NCI-H446 (cell line): ENCODE measurements around the gene GPR15.

Experiments used
- DNase-seq, 2 experiments: peaks; one replicate each; lab custom pipeline; 2025; lab: John Stamatoyannopoulos, UW

The GPR15 gene

DNA sequence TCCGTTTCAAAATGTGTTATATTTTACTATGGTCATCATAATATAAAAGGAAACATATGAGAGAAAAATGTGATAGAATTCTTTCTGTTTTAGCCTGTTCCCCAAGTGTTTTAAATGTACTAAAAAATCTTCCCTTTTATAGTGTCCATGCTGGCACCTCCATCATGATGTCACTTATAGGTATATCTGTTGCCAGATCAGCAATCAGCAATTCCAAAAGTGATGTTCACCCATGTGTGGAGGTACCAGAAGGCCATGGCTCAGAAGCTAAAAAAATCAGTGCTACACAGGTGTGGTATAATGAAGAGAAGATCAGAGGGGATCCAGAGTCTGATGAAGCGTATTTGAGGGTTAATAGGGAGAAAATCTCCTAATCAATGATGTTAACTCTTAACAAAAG is 1.1 kb upstream of the GPR15 start:
- DNase-seq, result no peak

DNA sequence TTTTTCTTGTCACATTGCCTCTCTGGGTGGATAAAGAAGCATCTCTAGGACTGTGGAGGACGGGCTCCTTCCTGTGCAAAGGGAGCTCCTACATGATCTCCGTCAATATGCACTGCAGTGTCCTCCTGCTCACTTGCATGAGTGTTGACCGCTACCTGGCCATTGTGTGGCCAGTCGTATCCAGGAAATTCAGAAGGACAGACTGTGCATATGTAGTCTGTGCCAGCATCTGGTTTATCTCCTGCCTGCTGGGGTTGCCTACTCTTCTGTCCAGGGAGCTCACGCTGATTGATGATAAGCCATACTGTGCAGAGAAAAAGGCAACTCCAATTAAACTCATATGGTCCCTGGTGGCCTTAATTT is 478 bp downstream of the GPR15 start:
- DNase-seq, result no peak

DNA sequence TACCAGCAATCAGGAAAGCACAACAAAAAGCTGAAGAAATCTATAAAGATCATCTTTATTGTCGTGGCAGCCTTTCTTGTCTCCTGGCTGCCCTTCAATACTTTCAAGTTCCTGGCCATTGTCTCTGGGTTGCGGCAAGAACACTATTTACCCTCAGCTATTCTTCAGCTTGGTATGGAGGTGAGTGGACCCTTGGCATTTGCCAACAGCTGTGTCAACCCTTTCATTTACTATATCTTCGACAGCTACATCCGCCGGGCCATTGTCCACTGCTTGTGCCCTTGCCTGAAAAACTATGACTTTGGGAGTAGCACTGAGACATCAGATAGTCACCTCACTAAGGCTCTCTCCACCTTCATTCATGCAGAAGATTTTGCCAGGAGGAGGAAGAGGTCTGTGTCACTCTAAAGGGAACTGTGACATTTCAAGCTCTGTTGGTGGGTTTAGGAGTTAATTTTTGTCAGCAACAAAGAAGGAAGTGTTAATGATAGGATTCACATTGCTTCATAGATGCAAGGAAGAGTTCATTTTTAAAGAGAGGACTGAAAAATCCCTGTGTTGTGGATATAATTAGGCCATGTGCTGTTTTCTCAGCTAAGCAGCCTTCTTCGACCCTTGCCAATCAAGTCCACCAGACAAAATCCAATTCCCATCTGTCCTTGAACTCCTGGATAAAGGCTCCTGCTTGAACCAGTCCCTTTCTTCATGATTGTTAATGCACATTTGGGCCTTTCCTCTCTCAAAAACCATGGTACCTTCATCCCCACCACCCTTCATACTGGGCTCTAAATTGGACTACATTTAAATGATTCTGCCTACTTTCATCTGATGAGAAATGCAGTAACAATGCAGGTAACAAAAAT is 1.2 kb downstream of the GPR15 start:
- DNase-seq, result no peak

DNA sequence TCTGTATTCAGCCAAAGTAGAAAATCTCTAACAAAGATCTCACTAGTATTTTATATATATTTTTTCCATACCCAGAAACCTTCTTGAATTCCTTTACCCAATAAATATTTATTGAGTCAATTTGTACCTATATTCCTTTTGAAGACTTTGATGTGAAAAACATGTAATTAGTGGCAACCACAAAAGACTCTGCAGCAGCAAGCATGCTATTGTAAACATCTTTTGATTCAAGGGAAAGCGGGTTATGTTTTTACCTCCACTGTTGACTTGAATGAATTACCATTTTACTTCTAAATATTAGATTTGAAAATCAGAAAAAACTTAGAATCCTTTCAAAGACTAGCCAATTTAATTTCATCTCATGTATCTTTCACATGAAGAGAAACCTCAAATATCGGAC is 2.4 kb downstream of the GPR15 start:
- no peak for DNase-seq

DNA sequence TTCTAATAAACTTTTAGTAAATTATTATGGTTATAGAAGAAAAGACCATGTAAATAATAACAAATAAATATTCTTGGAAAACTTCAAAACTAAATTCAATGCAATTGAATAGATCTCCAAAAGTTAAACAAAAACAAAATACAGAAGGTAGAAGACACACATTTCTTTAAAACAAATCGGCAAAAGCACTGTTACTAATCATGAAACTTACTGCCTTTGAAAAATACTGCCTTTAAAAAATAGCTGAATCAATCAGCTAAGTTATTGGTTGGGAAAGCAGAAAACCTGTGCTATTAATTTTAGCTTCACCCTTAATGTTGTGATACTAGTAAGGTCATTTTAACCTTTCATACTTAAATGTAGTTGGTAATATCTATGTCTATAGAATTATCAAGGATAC is 3.0 kb downstream of the GPR15 start:
- no peak for DNase-seq

DNA sequence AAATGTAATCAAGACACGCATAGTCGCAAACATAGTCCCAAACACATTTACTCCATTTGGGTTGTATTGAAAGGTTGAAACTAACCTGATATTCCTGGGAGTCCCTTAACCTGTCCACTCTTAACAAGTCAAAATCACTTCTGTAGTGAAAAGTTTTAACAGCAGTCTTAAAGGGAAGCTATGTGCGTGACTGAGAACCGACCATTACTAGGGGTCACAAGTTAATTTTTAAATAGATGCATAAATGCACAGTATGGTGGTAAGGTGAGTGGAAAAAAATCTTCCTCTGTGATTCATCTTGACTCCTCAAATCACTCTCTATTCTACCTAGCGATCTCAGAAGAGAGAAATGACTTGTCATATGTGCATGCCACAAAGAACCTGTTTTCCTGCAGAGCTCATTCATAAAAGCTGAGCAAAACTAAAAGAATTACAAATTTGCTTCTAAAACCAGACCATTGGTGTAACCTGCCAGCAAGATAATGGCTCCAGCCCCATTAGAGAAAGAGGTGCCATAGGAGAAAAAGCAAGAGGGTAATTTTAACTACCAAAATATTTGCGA is 4.8 kb downstream of the GPR15 start:
- DNase-seq, result no peak

DNA sequence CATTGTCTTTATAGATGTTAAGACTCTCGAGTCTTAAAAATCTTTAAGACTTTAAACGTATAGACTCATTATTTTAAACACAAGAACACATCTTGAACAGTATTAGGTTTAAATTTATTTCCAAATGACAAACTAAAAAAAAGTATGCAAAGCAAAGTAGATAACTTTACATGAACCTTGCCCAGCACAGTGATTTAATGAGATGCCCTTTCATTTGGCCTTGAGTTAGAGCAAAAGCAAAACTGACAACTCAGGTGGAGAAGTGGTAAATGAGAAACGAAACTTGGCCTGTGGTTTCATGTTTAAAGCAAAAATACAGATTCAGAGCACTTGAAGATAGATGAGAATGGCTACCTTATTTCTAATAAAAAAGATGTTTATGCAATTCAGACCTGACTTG is 8.6 kb downstream of the GPR15 start:
- no peak for DNase-seq

DNA sequence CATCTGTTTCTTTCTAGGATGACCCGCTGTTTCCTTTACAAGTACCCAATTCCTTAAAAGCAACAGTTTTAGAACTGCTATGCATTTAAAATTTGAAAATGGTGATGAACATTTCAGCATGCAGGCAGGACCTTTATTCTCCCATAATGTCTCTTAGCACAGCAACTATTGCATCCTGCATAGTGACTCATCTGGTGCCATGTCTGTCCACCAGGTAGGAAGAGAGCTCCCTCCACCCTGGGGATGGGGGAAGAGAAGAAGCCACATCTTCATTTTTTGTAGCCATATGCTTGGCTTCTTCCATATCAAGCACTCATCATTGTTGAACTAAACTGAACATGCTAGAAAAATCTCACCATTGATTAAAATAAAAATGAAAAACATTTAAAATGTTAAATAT is 9.9 kb downstream of the GPR15 start:
- no peak for DNase-seq

DNA sequence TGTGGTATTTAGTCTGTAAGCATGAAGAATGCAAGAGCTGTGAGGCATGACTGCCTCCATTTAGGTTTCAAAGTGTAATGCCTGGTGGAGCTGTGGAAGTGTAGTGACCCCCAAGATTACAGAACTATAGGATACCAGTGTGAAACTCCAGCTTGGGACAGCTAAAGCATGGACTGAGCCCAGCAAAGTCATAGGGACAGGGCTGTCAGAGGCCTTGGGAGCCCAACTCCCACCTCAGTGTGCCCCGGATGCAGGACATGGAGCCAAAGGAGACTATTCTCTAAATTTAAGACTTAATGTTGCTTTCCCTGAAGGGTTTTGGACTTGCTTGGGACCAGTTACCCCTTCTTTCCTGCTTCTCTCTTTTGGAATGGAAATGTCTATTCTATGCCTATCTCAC is 10.8 kb downstream of the GPR15 start:
- no peak for DNase-seq

DNA sequence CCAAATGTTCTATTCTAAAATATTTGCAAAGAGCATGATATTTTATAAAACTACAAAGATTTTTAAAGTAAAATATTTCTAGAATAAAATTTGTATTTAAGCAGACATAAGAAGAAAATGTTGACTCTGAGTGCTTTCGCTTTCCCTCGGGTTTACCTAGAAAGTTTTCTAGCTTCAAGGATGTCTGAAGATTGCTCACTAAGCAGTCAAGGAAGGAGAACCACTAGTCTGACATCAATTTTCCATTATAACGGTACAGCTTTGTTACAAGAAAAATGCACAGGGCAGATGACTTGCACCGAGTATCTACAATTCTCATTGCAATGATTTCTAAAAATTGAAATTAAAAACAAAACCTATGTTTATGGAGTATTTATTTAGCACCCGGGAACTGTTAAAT is 14.2 kb downstream of the GPR15 start:
- DNase-seq, result no peak

DNA sequence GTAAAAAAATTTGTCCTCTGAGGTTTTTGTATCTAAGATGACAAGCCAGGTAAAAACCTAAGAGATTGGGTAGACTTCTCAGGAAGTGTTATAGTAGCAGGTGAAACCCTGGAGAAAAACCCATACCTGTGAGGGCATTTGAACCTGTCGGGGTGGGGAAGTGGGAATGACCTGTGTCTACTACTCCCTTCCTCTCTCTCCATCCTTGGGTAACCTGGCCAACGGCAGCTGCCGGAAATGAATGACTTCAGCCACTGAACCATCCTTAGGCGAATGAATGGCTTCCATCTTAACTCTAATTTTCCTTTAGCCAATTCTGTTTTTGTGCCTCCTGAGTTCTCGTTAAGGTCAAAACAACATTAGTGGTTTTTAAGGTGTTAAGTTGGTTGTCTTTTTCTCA is 16.8 kb downstream of the GPR15 start:
- DNase-seq, result no peak

DNA sequence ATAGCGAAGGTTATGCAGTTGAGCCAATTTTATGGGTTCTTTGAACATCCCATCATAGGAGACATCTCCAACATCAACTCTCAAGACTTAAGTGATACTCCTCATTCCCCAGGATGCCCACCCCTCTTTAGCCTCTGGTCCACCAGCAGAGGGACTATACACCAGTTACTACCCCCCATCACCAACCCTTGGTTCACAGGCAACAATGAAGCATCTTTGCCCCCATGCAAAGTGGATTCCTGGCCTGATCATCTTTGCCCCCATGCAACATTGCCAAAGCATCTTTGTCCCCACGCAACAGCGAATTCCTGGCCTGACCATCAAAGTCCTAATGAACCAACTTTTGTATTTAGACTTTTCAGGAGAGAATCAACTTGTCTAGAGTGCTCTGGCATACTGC is 19.1 kb downstream of the GPR15 start:
- no peak for DNase-seq

DNA sequence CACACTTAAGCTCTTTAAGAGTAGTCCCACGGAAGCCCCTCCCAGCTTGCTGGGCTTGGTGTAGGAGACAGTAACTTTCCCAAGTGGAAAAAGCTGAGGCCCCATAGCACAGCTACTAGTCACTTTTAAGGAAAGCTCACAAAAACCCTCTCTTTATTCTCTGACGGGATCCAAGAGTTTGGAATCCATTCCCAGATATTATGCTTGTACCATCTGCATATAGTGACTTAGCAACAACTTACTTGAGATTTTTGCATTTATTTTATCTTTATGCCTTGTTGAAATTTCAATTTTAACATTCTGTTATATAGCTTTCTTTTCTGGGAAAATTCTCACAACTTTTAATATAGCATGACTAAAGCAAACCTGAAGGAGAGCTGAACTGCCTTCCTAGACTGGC is 19.5 kb downstream of the GPR15 start:
- DNase-seq, result no peak

DNA sequence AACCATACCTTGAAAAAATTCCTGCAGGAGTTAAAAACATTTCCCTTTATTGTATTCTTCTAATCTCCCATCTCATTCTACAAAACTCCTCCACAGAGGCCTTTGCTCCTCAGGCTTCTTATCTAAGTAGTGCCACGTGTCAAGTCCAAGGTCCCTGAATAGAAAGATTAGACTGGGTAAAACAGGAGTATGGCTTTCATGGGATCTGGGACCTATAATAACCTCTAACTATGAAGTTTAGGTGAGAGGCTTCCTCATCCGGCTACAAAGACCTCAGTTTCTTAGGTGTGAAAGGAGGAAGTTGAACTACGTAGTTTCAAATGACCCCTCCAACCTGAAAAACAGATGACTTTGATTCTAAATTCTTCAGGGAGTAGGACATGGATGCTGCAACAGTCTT is 20.0 kb downstream of the GPR15 start:
- no peak for DNase-seq

DNA sequence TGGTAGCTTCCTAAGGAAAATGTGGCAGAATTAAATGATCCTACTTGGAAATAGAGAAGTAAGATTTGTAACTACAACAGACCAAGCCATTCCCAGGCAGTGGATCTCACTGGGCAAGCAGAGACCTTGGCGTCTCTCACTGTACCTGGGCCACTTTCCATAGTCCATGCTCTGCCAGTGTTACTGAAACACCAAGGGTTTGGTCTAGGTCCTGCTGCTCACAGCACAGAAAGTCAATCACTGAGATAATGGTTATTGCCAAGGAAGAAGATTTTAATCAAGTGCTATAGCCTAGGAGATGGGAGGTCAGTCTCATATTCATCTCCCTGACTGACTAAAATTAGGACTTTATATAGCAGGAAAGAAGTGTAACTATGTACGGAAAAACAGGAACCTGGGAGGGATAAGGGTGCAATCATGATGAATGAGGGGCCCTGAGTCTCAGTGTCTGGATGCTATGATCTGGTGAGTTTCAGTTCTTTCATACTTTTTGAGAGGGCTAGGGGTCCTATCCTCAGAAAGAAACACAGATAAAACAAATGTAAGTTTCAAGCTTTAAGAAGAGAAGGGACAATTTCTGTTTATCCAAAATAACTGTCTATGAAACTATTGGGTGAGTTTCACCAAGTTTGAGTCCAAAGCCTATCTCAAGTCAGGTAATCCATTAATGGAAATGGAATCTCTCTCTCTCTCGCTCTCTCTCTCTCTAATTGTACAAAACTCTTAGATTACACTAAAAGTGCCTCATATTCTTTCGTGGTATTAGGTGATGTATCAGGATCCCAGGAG is 20.6 kb downstream of the GPR15 start:
- no peak for DNase-seq

DNA sequence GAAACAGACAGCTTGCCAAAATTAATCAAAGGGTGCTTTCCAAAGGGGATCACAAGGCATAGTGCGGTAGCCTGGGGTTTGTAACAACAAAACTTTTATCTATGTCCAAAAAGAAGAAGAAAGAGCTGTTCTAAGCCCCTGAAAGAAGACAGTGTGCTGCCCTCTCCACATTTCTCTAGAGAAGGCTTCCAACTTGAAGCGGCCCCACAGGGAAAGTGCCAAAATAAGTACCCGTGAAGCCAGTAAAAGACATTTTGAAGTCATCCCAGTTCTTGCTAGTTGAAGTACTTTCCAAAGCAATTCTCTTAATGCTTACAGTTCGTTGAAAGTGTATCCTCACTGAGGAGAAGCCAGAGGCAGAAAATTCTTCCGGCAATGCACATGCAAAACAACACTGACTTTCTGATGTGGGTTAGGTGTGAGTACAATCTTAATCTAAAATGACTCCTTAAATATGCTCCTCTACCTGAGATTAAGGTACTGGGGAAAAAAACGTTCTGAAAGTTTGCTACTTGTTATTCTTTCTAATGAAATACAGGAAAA is 21.3 kb downstream of the GPR15 start:
- no peak for DNase-seq

DNA sequence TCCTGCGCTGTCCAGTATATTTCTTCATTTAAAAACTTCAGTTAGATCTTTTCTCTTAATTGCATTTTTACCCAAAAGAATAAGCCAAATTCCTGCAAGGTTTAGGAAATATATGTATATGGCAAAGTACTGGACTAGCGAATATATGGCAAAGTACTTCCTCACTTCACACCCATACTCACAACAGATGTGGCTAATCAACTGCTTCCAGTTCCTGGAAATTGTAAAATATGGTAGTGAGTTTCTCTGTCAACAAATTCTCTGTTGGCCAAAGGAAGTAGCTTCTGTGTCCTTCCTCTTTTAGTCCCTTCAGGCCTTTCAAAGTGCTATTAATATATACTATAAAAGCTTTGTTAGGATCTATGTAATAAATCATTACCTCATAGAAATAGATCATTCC is 22.0 kb downstream of the GPR15 start:
- DNase-seq, result no peak

DNA sequence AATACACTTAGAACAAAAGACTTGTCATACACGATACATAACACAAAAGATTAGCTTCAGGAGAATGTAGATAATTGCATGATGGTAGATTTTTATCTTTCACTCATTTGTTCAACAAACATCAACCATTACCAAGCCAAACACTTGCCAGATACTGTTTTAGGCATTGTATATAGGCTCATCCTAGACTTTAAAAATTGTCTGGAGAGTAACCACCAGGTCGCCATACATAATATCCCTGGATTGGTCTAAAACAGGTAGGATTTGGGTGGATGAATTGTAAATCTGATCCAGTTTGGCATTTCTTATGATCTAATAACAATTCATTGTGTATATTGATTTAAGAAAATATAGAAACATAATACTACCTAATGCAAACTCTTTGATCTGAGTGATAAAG is 22.8 kb downstream of the GPR15 start:
- no peak for DNase-seq

DNA sequence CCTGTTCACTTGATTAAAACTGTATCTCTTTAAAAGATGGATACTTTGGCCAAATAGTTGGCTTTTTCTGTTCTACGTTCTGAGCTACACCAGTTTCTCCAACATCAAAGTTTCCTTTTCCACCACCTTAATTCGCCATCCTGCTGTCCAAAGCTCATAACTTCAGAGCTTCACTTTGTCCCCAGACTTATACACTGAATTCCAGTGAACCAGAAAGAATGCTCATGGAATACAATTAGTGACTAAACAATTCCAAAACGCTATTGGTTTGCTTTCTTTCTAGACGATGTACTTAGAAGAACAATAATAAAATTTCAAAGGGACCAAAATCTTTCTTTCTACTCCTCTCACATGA is 23.2 kb downstream of the GPR15 start:
- DNase-seq, result no peak

DNA sequence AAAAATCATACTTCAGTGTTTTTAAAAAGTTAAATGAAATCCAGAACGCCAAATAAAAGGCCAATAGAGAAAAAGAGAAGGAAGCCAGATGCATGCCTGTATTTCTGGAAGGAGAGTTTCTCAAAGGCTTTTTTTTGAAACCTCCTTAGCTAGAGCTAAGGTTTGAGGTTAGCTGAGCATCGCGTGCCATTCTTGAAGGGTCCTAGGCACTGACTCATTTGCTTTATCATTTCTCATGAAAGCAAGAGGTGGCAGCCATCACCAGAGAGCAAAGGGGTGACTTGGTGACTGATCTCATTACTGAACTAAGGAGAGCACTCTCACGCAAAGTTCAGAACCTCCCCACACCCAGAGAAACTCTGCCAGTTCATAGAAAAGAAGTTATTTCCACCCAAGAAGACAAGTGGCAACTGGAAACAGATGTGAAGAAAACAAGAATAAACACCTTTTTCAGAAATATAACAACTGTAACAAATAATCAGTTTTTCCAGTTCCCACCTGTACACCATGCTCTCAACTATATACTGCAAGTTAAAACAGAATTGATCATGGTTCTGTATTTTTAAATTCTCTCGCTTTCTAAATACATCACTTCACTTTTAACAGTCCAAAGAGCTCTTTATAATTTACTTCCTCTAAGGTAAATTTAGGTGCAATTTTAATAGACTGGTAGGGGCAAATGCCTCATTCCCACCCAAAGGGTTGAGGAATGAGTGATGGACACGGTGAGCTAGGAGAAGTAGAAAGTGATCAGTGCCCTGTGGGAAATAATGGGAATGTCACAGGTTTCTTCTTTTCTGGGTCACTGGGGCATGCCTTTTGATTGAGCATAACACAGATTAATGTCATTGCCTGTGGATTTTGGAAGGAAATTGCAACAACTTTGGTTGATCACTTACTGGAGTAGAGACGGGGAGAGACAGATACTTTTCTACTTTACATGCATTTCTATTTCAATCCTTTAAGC is 24.7 kb downstream of the GPR15 start:
- no peak for DNase-seq

DNA sequence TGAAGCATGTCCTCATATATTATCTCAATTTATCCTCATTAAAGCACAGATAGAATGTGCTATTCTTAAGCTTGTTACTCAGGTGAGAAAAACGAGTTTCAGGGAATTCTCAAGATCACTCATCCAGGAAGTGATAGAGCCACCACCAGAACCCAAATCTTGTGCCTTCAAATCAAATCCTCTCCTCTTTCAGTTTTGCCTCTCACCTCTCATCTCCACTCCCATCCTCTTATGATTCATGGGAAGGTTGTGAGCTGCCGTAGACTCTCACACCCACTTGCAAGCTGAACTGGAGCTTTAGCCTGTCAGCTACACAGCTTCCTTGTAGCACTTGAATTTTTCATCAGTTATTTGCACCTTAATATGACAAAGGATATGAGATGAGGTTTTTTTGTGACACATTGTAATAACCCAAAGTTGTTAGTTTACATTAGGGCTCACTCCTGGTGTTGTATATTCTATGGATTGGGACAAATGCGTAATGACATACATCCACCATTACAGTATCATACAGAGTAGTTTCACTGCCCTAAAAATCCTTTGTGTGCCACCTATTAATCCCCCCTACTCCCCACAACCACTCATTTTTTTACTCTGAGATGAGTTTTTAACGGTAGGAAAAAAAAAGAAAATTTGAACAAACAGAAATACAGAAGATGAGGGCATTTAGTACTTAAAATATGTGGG is 25.7 kb downstream of the GPR15 start:
- no peak for DNase-seq
